GM12872 (cell line): ENCODE measurements around the gene ANKRD53.

Experiments used
- TF ChIP-seq, protein P1 (sequence below): IDR thresholded peaks from 3 replicates; pipeline ENCODE4 v1.5.1; 2011; ENCODE audit warnings: low read depth, mild to moderate bottlenecking, low read length, moderate library complexity; ENCODE audit not compliant: insufficient read depth

Gene ANKRD53

DNA sequence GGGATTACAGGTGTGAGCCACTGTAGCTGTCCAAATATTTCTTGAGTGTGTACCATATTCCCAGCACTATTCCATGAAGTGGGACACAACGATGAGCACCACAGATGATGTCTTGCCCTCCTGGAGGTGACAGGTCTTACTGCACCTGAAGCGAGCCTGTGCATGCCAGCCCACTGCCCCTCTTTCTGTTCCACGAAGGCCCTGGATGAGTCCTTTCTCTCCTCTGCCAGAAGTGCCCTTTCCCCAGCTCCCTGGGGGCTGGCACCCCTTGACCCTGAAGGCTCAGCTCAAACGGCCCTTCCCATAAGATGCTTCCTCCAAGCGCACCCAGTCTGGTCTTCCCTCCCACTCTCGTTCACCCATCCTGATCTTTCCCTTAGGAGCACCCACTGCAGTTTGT lies 37.2 kb upstream of the ANKRD53 start:
- TF ChIP-seq, protein P1, sequence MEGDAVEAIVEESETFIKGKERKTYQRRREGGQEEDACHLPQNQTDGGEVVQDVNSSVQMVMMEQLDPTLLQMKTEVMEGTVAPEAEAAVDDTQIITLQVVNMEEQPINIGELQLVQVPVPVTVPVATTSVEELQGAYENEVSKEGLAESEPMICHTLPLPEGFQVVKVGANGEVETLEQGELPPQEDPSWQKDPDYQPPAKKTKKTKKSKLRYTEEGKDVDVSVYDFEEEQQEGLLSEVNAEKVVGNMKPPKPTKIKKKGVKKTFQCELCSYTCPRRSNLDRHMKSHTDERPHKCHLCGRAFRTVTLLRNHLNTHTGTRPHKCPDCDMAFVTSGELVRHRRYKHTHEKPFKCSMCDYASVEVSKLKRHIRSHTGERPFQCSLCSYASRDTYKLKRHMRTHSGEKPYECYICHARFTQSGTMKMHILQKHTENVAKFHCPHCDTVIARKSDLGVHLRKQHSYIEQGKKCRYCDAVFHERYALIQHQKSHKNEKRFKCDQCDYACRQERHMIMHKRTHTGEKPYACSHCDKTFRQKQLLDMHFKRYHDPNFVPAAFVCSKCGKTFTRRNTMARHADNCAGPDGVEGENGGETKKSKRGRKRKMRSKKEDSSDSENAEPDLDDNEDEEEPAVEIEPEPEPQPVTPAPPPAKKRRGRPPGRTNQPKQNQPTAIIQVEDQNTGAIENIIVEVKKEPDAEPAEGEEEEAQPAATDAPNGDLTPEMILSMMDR, result no peak

DNA sequence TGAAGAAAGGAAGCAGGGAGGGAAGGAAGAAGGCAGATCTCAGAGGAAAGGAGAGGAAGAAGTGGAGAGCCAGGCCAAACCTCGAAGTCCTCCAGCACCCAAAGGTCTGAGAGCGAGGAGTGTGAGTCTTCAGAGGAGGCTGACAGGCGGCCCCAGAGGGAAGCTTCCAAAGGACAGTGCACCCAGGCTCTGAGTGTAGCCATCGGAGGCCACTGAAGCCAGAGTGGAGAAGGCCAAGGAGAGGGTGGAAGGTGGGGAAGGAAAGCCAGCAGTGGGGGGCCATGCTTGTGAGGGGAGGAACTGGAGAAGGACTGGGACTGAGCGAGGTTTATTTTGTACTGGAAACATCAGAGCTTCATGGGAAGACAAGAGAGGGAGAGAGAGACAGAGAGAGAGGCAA lies 36.7 kb upstream of the ANKRD53 start:
- TF ChIP-seq, protein P1, result no peak

DNA sequence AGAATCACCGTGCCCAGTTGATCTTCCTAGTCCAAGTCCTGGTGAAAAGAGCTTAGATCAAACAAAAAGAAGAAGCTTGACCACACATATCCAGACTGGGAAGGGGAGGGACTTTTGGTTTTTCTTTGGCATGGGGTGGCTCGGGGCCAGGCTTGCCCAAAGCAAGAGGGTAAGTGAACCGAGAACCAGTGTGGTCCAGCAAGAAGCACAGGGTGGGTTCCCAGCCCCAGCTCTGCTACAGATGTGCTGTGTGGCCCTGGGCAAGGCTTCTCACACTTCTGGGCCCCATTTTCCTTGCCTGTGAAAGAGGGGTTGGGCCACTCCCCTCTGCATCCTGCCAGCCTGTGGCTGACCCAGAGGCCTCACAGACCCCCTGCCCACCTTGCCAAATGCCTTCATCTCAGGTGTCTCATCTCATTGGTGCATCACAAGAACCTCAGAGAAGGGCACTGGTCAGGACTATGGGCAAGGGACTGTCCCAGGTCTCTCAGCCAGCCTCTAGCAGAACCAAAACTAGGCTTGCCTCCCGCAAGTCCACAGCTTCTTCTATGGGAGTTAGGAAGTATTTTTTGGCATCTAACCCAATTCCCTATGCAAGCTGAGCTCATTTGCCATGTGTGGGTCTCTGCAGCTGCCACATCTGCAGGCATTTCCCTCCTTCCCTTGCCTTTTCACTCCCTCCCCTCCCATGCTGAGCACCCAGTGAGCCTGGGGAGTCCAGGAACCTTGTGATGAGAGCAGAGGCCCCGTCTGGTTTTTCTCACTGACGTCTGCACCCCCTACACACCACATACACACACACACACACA lies 35.8 kb upstream of the ANKRD53 start:
- TF ChIP-seq, protein P1, result no peak

DNA sequence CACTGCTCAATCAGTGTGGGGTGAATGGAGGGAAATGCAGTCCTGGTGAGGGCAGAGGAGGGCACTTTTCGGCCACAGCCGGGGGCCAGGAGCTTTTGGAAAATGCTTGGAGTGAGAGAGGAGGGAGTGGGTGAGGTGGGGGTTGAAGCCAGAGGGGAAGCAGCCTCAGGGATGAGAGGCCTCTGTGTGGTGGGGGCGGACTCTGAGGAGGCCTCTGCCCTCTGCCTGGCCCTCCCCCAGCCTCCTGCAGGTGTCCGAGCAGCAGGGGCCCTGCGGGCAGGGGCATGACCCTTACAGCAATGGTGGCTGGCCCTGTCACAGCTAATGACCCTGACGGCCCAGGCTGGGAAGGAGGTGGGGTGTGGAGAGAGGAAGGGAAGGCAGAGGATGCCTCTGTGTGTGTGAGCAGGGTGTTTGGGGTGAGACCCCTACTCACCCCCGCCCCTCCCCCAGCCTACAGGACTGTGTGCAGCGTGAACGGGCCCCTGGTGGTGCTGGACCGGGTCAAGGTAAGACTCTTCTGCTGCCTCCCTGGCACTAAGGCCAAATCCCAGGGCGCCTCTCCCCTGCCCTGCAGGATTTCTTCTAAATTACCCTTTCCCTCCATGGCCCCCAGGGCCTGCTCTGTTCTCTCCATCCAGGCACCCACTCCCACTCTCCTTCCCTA lies 35.1 kb upstream of the ANKRD53 start:
- TF ChIP-seq, protein P1, result no peak

DNA sequence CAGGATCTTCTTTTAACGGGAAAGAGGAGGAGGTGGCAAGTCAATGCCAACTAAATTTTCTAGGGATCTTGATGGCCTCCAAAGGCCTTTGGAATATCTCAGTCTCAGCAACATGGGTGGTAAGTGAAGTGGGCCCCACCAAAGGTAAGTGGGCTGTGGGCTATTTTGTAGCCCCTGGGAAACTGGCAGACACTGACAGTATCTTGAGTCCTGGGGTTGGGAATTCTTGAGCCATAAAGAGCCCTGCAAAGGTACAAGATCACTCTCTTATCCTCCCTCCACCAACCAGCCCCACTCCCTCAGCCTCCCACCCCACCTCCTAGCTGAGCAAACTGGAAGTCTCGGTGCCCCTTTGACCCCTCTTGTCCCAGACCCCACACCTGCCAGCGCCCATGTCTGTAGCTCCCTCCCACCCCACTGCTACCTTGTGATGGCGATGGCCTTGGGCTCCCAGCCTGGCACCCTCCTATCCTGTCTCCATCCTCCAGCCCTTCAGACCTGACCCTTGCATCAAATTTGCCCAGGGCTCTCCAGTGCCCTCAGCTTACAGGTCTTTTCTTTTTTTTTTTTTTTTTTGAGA lies 34.2 kb upstream of the ANKRD53 start:
- TF ChIP-seq, protein P1, result no peak

DNA sequence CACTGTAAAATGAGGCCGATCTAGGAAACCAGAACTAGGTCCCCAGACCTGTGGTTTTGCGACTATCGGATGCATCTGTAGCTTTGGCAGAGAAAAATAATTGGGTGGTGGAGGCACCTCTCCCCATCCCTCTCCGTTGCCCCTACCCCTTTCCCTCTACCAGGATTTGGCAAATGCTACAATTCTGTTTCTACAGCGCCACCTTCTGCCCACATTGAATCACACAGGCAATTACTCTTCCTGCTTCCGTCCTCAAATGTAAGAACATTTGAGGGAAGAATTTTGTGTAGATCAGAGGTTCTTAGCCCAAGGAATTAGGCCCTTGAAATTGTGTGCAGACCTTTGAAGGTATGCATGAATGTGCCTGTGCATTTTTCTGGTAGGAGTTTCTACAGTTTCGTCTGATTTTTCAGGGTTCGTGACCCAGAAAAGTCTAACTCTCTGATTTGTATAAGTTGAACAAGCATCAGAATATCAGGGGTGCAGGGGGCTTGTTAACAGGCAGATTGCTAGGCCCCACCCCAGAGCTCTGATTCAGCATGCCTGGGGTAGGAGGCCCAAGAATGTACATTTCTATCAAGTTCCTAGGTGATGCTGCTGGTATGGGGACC lies 31.5 kb upstream of the ANKRD53 start:
- TF ChIP-seq, protein P1, result peak; percentile 74

DNA sequence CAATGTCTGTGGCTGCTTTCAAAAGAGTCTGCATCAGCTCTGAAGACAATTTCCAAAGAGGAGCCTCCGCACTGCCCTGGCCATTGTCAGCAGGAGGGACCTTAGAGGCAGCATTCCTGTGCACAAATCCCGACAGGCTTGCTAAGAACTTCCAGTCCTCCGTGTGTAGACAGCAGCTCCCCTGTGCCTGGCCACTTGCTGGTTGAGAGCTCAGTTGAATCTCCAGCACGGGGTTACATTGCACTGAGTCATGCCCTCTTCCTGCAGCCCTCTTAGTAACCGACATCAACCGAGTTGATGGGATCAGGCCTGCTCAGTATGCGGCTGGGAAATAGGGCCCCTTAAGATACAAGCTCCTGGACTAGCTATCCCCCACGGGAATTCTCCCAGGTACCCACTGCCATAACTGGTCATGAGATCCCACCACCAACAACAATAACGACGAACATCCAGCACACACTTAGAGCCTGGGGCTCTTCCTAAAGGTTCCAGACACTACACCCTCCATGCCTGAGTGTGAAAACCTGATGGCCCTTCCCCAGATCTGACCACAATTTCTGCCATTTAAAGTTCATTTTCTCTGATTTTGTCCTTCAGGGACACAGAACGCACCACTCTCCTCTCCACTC lies 30.8 kb upstream of the ANKRD53 start:
- TF ChIP-seq, protein P1, result no peak
